Adrenal gland (tissue), 5 donors: Measurements from ENCODE around the gene TENM4.

Experiments
- CTCF ChIP-seq, 6 experiments: fragments of 450-650 bp in 4 of 6; fragments of 200-600 bp in 2 of 6; sonication (generic) in 1 of 6; IDR thresholded peaks; 1 replicate in 5 of 6; 2 replicates in 1 of 6; pipeline versions ENCODE4 v1.5.1 to v1.8.0; 2016 to 2021; ENCODE audit warnings: antibody characterized with exemption in 6 of 6, mild to moderate bottlenecking in 2 of 6, moderate library complexity in 1 of 6
- POLR2A ChIP-seq, 2 donors: fragments of 450-650 bp; IDR thresholded peaks; one replicate each; pipeline ENCODE4 v1.6.1; 2017; ENCODE audit warnings: antibody characterized with exemption in 2 of 2, mild to moderate bottlenecking in 2 of 2, moderate library complexity in 1 of 2
- donor health status: DM: no; HTN: no; CAD: no.

DNA sequence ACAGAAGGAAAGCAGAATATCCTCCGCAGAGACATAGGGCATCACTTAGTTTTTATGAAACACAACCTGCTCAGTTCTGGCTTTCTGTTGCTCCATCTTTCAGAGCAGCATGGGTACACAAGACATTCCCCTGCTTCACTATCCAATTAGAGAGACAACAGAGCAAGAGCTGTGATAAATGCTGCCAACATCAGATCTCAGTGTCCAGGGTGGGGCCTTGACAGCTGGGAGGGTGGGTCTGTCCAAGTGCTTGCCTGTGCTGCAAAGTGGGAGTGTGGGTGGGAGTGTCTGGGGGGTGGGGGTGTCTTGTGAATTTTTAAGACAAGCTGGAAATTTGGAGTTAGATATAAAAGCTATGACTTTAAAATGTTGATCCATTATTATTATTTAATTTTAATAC, 369.6 kb downstream of the TENM4 start:
- TF ChIP-seq CTCF (IDR thresholded peaks at IDR 0.05), result no peak
- TF ChIP-seq POLR2A (IDR thresholded peaks at IDR 0.05), result no peak
